Measurements from ENCODE around the gene SDF2. TPM values are rescaled to one million over a fixed set of nuclear protein-coding genes. Genes with fewer than 3 reads are reported as not detected.

Gene SDF2
- total and polyA plus RNA-seq, 2 experiments from 2014 or later, result 32.5 to 54.6 TPM

GRCh38 chr17:28705074-28705659 lies 43.5 kb upstream of the SDF2 start (continued):
- TF ChIP-seq ZNF462 (CRISPR knock-in tag; IDR thresholded peaks at IDR 0.05) (no peak), EZH2 (IDR thresholded peaks at IDR 0.05; ENCODE audit: low read depth, unreplicated experiment) (no peak), CREB1 (CRISPR knock-in tag; IDR thresholded peaks at IDR 0.05; ENCODE audit: low read depth) (no peak)
- TF ChIP-seq, protein P1, sequence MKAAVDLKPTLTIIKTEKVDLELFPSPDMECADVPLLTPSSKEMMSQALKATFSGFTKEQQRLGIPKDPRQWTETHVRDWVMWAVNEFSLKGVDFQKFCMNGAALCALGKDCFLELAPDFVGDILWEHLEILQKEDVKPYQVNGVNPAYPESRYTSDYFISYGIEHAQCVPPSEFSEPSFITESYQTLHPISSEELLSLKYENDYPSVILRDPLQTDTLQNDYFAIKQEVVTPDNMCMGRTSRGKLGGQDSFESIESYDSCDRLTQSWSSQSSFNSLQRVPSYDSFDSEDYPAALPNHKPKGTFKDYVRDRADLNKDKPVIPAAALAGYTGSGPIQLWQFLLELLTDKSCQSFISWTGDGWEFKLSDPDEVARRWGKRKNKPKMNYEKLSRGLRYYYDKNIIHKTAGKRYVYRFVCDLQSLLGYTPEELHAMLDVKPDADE (IDR thresholded peaks at IDR 0.05), result no peak

- peak overlapping the region; percentile 45; the same call in 1 of the 2 replicates for H3K27ac ChIP-seq (ENCODE audit: low read depth)
- peaks cover 9% of the 10 kb centered on the region; the same call in 1 of the 2 replicates for H3K4me1 ChIP-seq (ENCODE audit: insufficient read depth)
- peaks cover 7% of the 10 kb centered on the region; the same call in 1 of the 2 replicates for H3K79me2 ChIP-seq (replicated peaks; ENCODE audit: insufficient read depth)
- no peak for DNase-seq (ENCODE audit: low spot score)
- H3F3A ChIP-seq (replicated peaks; ENCODE audit: low read depth), result peaks cover 16% of the 10 kb centered on the region
- no peak overlapping the region for H2AFZ ChIP-seq
- H3K27ac Mint-ChIP-seq, result peak overlapping the region; percentile 39; the same call in 1 of the 2 replicates
- TF ChIP-seq EZH2 (IDR thresholded peaks at IDR 0.05; ENCODE audit: low read depth, unreplicated experiment), result no peak
- no peak for TF ChIP-seq POLR2AphosphoS5 (IDR thresholded peaks at IDR 0.05; ENCODE audit: low read depth)
- no peak for TF ChIP-seq CREB1 (CRISPR knock-in tag; IDR thresholded peaks at IDR 0.05; ENCODE audit: low read depth)
- TF ChIP-seq ZNF114 (CRISPR knock-in tag; IDR thresholded peaks at IDR 0.05), result no peak
- TF ChIP-seq ZNF331 (CRISPR knock-in tag; IDR thresholded peaks at IDR 0.05; ENCODE audit: low read depth), result no peak
- no peak overlapping the region for H3K4me2 ChIP-seq
- H4K20me1 ChIP-seq (replicated peaks; ENCODE audit: insufficient read depth), result peaks cover 7% of the 10 kb centered on the region; the same call in 1 of the 2 replicates
- H3K9me2 ChIP-seq (ENCODE audit: insufficient read depth), result no peaks in the 10 kb centered on the region
- peaks cover 44% of the 10 kb centered on the region for H3K4me1 Mint-ChIP-seq
- peaks cover 57% of the 10 kb centered on the region for H3K36me3 Mint-ChIP-seq (ENCODE audit: low read depth)
- H3K27me3 ChIP-seq (ENCODE audit: insufficient read depth), result no peaks in the 10 kb centered on the region
- H3K4me3 Mint-ChIP-seq, result no peak overlapping the region
- H3K9me3 Mint-ChIP-seq, result no peaks in the 10 kb centered on the region; the same call in 2 of the 3 replicates
- no peak for ATAC-seq
- H3K4me3 ChIP-seq, result no peak overlapping the region
- H3K36me3 ChIP-seq (ENCODE audit: insufficient read depth), result peaks cover 8% of the 10 kb centered on the region; the same call in 1 of the 2 replicates
- H3K27me3 Mint-ChIP-seq (ENCODE audit: insufficient read depth, low read depth, poor library complexity), result peaks cover 24% of the 10 kb centered on the region
These were observed 42.6 kb upstream of the SDF2 start for GRCh38 chr17:28704219-28704858.

Measured in GM23338 (cell line).